Lung (tissue), 12 donors: ENCODE results near the gene SDK1. TPM values are rescaled to one million over a fixed set of nuclear protein-coding genes. Genes with fewer than 3 reads are reported as not detected.

Experiments
- ATAC-seq: fragments of 200-7000 bp; cut with Tn5 transposase; one replicate; pipeline ENCODE4 v1.9.1; 2020; ENCODE audit warnings: moderate number of reproducible peaks; ENCODE audit not compliant: insufficient read depth, low FRiP score
- DNase-seq, 3 donors: peaks; one replicate each; pipeline ENCODE4 v3.0.0-alpha.2; 2013 to 2017
- H3K27ac ChIP-seq, 2 donors: one replicate each; pipeline ENCODE4 v1.5.1; 2013; ENCODE audit warnings: mild to moderate bottlenecking in 2 of 2, moderate library complexity in 2 of 2, control low read depth in 1 of 2, inconsistent platforms in 1 of 2, low read depth in 1 of 2, low read length in 1 of 2
- H3K27me3 ChIP-seq, 3 donors: one replicate each; pipeline ENCODE4 v1.5.1; 2013; ENCODE audit warnings: low read length in 2 of 3; ENCODE audit not compliant: control insufficient read depth in 3 of 3, insufficient read depth in 3 of 3
- H3K36me3 ChIP-seq, 4 donors: one replicate each; pipeline ENCODE4 v1.5.1; 2013; ENCODE audit warnings: low read length in 4 of 4, mild to moderate bottlenecking in 1 of 4, moderate library complexity in 1 of 4; ENCODE audit not compliant: control insufficient read depth in 4 of 4, insufficient read depth in 4 of 4
- H3K4me1 ChIP-seq, 5 donors: one replicate each; pipeline ENCODE4 v1.5.1; 2013; ENCODE audit warnings: low read length in 5 of 5, mild to moderate bottlenecking in 2 of 5, moderate library complexity in 1 of 5; ENCODE audit not compliant: control insufficient read depth in 5 of 5, insufficient read depth in 5 of 5
- H3K4me3 ChIP-seq: one replicate; pipeline ENCODE4 v1.5.1; 2013; ENCODE audit warnings: mild to moderate bottlenecking, control low read depth, moderate library complexity
- H3K9ac ChIP-seq, 2 donors: one replicate each; pipeline ENCODE4 v1.5.1; 2013; ENCODE audit warnings: low read length in 2 of 2, control low read depth in 1 of 2; ENCODE audit not compliant: insufficient read depth in 1 of 2
- H3K9me3 ChIP-seq, 4 donors: one replicate each; pipeline ENCODE4 v1.5.1; 2013; ENCODE audit warnings: low read length in 3 of 4, mild to moderate bottlenecking in 1 of 4, moderate library complexity in 1 of 4; ENCODE audit not compliant: control insufficient read depth in 4 of 4, insufficient read depth in 3 of 4
- CTCF ChIP-seq: IDR thresholded peaks from 2 replicates; pipeline ENCODE4 v1.5.1; 2012; ENCODE audit warnings: mild to moderate bottlenecking; ENCODE audit errors: control extremely low read depth, extremely low read depth
- WGBS, 2 donors: extraction: QIAGEN DNeasy Blood & Tissue Kit; methylation state at CpG; one replicate each; pipeline ENCODE4 v1.1.7; 2013; 5-methylcytosine and 5-hydroxymethylcytosine counted together
- polyA plus RNA-seq, 2 donors: library from polyadenylated mRNA; stranded (reverse); fragments of 200-250 nt; gene quantifications; one replicate each; pipeline ENCODE4 v1.2.1, GENCODE V29; 2013
- total RNA-seq, 2 donors: library from RNA; depleted of rRNA in 1 of 2; stranded (reverse); fragments of >200 nt in 1 of 2; gene quantifications; one replicate each; pipeline ENCODE4 v1.2.1, GENCODE V29; 2014 to 2021
- donor health status: control.
- donor health status: control.
- donor health status: Bipolar disorder and iron deficiency.
- donor health status: healthy.
- donor health status: DM: yes; HTN: yes; CAD: no.

SDK1 gene
- total and polyA plus RNA-seq, 4 donors: 3.7 to 30.1 (median 12.7) TPM

- DNase-seq: no peak
- no peak for ATAC-seq
- 81 to 82% methylated on average over 10 of the region's 10 CpGs for WGBS, 2 donors
- no peak for TF ChIP-seq CTCF
- Histone ChIP-seq H3K36me3 (peaks cover 0 to 11% (median 5%) of the 10 kb centered on the region in 4 donors), H3K27me3 (no peaks in the 10 kb centered on the region), H3K9ac (no peak overlapping the region), H3K9me3 (peaks cover 0 to 6% (median 0%) of the 10 kb centered on the region in 4 donors), H3K4me1 (peaks cover 0 to 38% (median 16%) of the 10 kb centered on the region in 5 donors), H3K27ac (no peak overlapping the region), H3K4me3 (no peak overlapping the region)
These were observed 856.6 kb downstream of the SDK1 start for GRCh38 chr7:4157651-4158050.

GRCh38 chr7:4158441-4159153, 857.5 kb downstream of the SDK1 start:
- Histone ChIP-seq H3K9me3 (peaks cover 0 to 6% (median 0%) of the 10 kb centered on the region in 4 donors), H3K27me3 (no peaks in the 10 kb centered on the region), H3K4me1 (peaks cover 0 to 41% (median 16%) of the 10 kb centered on the region in 5 donors), H3K9ac (no peak overlapping the region), H3K4me3 (no peak overlapping the region), H3K36me3 (peaks cover 0 to 11% (median 5%) of the 10 kb centered on the region in 4 donors), H3K27ac (no peak overlapping the region)
- ATAC-seq (no peak), DNase-seq (no peak)
- TF ChIP-seq CTCF: no peak
- 93 to 95% methylated on average over 27 of the region's 27 CpGs for WGBS, 2 donors

GRCh38 chr7:4159154-4159501, 858.1 kb downstream of the SDK1 start:
- peaks cover 0 to 12% (median 5%) of the 10 kb centered on the region in 4 donors for H3K36me3 ChIP-seq
- ATAC-seq (no peak), DNase-seq (no peak)
- 77 to 80% methylated on average over 5 of the region's 5 CpGs for whole genome bisulfite sequencing, 2 donors
- H3K9ac ChIP-seq: no peak overlapping the region
- no peaks in the 10 kb centered on the region for H3K27me3 ChIP-seq
- no peak overlapping the region for H3K27ac ChIP-seq
- no peak overlapping the region for H3K4me3 ChIP-seq
- H3K4me1 ChIP-seq: peaks cover 0 to 37% (median 14%) of the 10 kb centered on the region in 5 donors
- TF ChIP-seq CTCF: no peak
- H3K9me3 ChIP-seq: peaks cover 0 to 6% (median 0%) of the 10 kb centered on the region in 4 donors
